ENCODE results near the gene GRAMD1C.

Gene GRAMD1C

DNA sequence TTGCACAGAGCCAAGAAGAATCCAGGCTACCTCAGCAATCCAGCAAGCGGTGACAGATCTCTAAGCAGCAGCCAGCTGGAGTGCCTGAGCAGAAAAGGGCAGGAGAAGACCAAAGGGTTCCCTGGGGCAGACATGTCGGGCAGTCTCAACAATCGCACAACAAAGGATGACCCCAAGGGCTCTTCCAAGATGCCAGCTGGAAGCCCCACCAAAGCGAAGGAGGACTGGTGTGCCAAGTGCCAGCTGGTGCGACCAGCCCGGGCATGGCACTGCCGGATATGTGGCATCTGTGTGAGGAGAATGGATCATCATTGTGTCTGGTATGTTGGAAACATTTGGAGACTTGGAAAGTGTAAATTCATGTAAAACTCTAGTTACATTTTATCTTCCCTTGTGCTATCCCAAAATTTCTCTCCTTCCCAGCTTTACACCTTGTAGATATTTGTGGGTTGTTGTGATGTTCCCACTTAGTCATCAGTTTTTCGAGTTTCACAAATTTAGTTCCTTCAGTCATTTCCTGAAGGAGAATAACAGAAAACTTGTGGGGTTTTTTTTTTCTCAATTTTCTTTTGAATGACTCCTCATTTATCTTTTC, 115.6 kb downstream of the GRAMD1C start:
- no peak for DNase-seq

DNA sequence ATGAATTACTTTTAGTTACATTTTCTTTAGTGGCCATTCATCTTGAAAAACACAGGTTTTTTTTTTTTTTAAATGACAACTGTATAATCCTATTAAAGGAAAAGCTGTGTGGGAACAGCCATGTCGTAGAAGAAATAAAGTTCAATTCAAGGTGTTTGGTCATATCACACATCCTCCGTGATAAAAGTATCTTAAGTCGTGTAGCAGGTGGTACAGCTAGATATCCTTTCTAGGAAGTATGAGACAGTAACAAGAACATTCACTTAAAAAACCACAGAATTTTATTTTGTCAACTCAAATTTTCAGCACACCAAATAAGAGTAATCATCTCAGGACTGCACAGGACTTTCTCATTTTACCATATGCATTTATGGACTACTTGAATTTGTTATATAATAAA, 125.3 kb downstream of the GRAMD1C start:
- DNase-seq: no peak

DNA sequence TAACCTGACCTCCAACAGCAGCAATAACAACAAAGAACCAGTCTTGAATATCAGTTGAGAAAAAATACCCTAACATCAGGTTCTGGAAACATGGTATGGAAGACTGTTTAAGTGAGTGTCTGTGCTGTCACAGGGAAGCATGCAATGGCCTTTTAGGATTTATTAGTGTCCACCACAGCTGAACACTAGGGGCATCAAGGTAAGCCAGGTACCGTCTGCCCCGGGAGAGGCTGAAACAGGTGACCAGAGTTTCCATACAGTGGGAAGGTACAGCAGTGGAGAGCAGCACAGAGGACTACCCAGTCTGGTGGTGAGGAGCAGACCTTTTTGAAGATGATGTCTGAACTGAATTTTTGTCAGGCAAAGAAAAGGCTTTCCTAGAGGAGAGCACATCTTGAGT, 127.6 kb downstream of the GRAMD1C start:
- DNase-seq: peak; percentile 15

DNA sequence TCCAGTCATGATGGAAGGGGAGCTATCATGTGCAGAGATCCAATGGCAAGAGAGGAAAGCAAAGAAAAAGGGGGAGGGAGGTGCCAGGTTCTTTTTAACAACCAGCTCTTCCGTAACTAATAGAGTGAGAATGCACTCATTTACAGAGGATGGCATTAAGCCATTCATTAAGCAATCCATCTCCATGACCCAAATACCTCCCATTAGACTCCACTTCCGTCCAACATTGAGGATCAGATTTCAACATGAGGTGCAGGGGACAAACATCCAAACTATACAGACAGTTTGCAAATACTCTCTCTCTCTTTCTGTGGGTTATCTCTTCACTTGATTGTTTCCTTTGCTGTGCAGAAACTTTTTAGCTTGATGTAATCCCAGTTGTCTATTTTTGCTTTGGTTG, 130.4 kb downstream of the GRAMD1C start:
- no peak for DNase-seq

DNA sequence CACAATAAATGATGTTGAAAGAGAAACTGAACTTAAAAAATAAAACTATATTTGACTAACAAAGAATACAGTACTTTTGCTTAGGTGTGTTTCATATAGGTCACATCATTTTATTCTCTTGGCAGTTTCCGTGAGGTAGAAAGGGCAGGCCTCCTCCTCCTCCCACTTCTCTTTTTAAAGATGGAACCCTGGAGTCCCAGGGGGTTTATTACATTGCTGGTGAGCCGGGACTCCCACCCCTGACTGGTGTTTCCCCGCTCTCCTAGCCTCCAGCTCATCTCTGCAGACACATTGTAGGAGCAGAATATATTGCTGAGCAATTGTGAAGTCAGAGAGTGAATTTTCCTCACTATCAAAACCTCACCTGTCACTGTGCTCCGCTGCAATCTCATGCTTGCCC, 139.2 kb downstream of the GRAMD1C start:
- DNase-seq: no peak

DNA sequence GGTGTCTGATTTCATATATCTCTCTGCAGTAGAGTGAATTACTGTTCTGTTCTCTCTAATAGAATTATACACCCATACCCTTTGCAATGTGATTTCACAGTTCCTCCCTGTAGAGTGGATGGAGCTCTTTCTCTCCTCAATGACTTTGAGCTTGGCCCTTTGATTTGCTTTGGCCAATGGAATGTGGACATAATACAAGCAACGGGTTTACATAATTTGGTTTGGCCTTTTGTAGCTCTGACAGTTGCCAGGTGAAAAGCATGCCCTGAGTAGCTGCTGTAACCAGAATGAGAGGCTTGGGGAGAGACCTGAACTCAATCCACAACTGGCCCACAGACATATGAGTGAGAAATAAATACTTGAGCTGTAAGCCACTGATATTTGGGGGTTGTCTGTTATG, 141.3 kb downstream of the GRAMD1C start:
- DNase-seq: no peak

DNA sequence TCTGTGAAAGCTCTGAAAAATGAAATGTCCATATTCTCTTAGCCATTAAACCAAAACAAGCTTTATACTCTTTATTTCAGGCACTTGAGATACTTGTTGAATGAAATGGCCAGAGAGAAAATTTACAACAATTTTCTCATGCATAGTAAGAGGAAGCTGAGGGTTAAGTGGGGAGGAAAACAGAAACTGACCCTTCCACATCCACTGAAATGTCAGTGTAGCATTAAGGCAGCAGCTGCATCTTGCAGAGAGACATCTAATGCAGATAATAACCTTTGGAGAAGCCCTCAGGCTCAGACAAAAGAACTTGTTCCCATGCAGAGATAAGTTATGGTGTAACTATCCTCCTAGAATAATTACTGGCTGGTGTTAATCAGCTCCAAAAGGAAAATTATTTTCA, 143.2 kb downstream of the GRAMD1C start:
- DNase-seq: peak; percentile 59

DNA sequence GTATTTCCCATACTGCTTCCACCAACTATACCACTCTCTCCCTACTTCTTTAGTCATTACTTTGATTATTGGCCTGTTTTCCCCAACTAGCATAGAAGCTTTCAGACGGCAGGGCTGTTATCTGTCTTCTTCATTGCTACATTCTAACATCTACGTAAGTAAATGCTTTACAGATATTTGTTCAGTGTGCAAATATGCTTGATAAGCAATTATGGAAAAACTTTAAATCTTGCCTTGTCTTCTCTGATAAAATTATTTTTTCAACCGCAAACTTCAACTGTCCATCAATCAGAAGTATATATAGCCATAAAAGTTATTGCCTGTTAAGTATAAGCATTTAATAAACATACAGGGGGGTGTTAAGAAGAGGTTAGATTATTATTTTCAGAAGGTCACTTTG, 145.0 kb downstream of the GRAMD1C start:
- no peak for DNase-seq

DNA sequence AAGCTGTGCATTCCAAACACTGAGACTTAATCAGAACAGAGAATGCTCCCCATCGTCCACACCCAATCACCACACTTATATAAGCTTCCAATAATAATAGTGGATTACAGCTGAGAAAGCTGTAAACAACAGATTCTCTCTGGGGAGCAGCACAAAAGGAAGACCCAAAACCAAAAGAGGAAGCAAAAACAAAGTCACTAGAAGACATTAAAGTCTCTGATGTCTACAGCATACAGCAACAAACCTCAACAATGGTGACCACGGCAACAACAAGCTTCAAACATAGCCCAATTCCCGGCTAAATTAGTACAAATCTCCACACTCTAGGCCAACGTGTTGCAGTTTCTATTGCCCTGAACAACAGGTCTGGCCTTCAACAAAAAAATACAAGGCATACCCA, 147.0 kb downstream of the GRAMD1C start:
- no peak for DNase-seq

Measured in NCI-H146 (cell line).